Cardiac fibroblast (primary cell): ENCODE measurements around the gene UNC13D.

Experiments used
- DNase-seq, 2 donors: peaks; one replicate each; pipeline versions ENCODE4 v3.0.0 to v3.0.0-alpha.2; 2010; ENCODE audit warnings: low read depth in 2 of 2
- H3K4me3 ChIP-seq, 2 donors: replicated peaks in 1 of 2; 1 replicate in 1 of 2; 2 replicates in 1 of 2; pipeline ENCODE4 v1.5.1; 2011; ENCODE audit warnings: low read depth in 2 of 2, low read length in 2 of 2, mild to moderate bottlenecking in 2 of 2, moderate library complexity in 1 of 2
- CTCF ChIP-seq: IDR thresholded peaks from one replicate; pipeline ENCODE4 v1.5.1; 2011; ENCODE audit warnings: low read depth, mild to moderate bottlenecking, low read length, inconsistent platforms

Gene UNC13D

GRCh38 chr17:75810216-75810615 is 34.0 kb downstream of the UNC13D start:
- no peak overlapping the region for H3K4me3 ChIP-seq
- DNase-seq = no peak
- TF ChIP-seq CTCF = no peak

DNA sequence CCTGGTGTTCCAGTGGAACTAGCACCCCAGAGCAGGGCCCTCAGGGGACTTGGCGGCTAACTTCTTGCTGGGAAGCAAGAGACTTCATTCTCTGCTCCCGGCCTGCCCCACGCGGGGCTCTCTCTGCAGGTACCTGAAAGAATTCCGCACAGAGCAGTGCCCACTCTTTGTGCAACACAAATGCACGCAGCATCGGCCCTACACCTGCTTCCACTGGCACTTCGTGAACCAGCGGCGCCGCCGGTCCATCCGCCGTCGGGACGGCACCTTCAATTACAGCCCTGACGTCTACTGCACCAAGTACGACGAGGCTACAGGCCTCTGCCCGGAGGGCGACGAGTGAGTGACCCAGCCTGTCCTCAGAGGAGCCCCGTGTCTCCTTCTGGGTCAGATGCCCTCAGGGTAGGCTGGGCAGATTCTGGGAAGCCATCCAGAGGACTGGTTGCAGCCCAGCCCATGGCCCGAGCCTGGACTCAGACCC is 34.5 kb downstream of the UNC13D start:
- DNase-seq = no peak
- H3K4me3 ChIP-seq = no peak overlapping the region
- no peak for TF ChIP-seq CTCF

DNA sequence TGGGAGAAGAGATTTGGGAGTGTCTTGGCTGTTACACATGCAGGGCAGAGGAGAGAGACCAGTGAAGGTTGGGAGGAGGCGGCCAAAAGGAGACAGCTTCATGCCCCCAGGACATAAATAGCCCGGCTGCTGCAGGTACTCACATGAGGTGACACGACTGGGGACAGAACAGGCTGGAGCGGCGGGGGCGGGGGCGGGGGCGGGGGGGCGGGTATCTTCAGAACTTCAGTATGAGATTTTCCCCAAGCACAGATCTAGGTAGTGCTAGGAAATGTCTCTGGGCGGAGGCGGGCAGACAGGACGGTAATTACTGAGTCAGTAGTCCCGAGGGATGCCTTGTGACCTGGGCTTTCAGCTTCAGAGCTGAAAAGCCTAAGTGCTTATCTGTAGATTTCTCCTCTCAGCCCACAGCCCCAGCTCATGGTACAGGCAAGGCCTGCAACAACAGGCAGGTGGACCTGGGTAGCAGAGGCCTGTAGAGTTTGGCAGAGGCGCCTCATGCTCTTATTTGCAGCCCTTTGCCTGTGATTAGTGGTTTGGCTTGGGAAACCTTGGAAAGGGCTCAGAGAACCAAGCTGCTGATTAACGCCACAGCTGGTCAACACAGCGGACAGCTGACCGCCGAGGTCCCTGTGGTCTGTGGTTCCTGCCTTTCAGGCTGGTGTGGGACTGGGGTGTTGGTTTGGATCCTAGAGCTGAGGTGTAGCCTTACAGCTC is 35.1 kb downstream of the UNC13D start:
- peak; percentile 83 to 93 for DNase-seq
- no peak for TF ChIP-seq CTCF
- H3K4me3 ChIP-seq = peak overlapping the region in 1 of 2 donors; percentile 7

DNA sequence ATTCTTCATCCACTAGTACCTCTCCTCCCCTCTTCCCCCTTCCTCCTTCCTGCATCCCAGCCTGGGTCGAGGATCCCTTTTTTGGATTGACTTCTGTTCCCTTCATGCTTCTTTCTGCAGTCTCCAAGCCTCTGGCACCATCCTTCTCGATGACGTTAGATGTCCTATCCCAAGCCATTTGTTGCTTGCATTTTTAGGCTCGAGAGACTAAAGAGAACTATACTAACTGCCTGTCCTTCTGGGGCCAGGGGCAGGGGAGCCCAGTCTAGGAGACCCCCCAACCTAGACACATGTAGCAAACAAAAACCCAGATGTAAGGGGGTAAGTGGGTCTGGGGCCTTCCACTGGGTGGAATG is 35.7 kb downstream of the UNC13D start:
- peak in 1 of 2 donors; percentile 10 for DNase-seq
- no peak for TF ChIP-seq CTCF

DNA sequence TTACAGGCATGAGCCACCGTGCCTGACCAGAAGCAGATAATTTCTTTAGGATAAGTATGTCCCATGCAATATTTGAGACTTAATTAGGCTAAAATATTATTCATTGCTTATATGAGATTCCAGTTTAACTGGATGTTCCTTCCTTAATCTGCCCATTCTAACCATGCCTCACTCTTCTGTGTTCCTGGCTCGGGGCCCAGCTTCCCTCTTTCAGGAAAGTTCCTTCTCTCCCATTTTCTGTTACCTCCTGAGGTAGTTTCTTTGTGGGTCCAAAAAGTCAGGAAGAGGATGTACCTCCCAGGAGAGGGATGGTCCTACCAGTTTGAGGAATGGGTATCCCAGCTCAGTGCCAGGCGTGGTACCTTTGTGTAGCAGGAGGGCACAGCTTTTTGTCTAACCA is 36.3 kb downstream of the UNC13D start:
- DNase-seq = no peak
- no peak overlapping the region for H3K4me3 ChIP-seq
- no peak for TF ChIP-seq CTCF

More for the DNA sequence above, 35.7 kb downstream of the UNC13D start:
- no peak overlapping the region for H3K4me3 ChIP-seq

DNA sequence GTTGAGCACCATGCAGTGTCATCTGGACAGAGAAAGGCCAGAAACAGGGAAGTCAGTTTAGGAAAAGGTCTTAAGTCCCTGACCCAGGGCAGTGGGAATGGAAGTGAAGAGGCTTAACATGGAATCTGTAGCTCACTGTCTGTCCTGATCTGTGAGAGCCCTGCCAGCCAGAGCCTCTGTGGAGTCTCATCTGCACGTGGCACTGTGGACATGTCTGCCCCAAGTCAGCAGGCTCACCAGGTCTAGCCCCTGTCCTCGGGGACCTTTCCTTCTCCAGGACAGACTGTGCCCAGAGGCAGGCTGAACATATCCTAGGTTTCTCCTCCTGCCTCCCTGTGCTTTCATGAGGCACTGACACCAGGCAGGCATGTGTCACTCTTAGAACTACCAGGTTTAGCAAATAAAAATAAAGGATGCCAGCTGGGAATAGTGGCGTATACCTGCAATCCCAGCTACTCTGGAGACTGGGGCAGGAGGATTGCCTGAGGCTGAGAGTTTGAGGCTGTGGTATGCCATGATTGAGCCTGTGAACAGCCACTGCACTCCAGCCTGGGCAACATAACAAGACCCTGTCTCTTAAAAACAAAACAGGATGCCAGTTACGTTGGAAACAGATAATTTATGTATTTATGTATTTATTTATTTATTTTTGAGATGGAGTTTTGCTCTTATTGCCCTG is 37.2 kb downstream of the UNC13D start:
- DNase-seq = no peak
- TF ChIP-seq CTCF = no peak
- no peak overlapping the region for H3K4me3 ChIP-seq

GRCh38 chr17:75803883-75804282 is 40.3 kb downstream of the UNC13D start:
- TF ChIP-seq CTCF = no peak
- no peak overlapping the region for H3K4me3 ChIP-seq
- no peak for DNase-seq
